ENCODE measurements around the gene SPATC1L. TPM values are rescaled to one million over a fixed set of nuclear protein-coding genes. Genes with fewer than 3 reads are reported as not detected.

The SPATC1L gene
- total RNA-seq, 1 experiment from 2014 or later: 36.0 TPM

- H3K27ac ChIP-seq (ENCODE audit: insufficient read length, low read depth, low read length): no peak overlapping the region
- no peaks in the 10 kb centered on the region for H4K20me1 ChIP-seq (ENCODE audit: control insufficient read depth, insufficient read depth, insufficient read length)
- H3K27me3 ChIP-seq (ENCODE audit: insufficient read depth, low read length): no peaks in the 10 kb centered on the region
- no peak overlapping the region for H3K4me2 ChIP-seq (ENCODE audit: insufficient read depth, insufficient read length, low read length)
- no peak overlapping the region for H3T11ph ChIP-seq (ENCODE audit: low read length)
- no peak overlapping the region for H4K91ac ChIP-seq (ENCODE audit: insufficient read length, low read depth, low read length)
- Mint-ChIP-seq H3K4me3 (no peak overlapping the region), H3K9me3 (no peaks in the 10 kb centered on the region), H3K36me3 (ENCODE audit: insufficient read depth in 1 of 3, low read depth in 3 of 3) (peaks cover 12 to 38% (median 34%) of the 10 kb centered on the region in 3 experiments), H3K4me1 (no peaks in the 10 kb centered on the region), H3K27me3 (ENCODE audit: low read depth) (no peaks in the 10 kb centered on the region), H3K27ac (peak overlapping the region in 2 of 3 experiments; percentile 48 to 70; a peak in 2 of 7 replicates)
- no peak overlapping the region for H3K23ac ChIP-seq (ENCODE audit: insufficient read length, low read depth, low read length)
- H2BK120ac ChIP-seq (ENCODE audit: low read depth, low read length, poor library complexity, severe bottlenecking): no peak overlapping the region
- H2AFZ ChIP-seq (ENCODE audit: low read length): no peak overlapping the region
- no peak overlapping the region for H2BK5ac ChIP-seq (ENCODE audit: insufficient read length, low read length)
- no peaks in the 10 kb centered on the region for H3K23me2 ChIP-seq (ENCODE audit: insufficient read length, low read depth, low read length, poor library complexity, severe bottlenecking)
- no peak overlapping the region for H4K8ac ChIP-seq (replicated peaks; ENCODE audit: insufficient read length, low read depth, low read length)
- no peak overlapping the region for H3K56ac ChIP-seq (ENCODE audit: insufficient read length, low read depth, low read length)
- no peak overlapping the region for H2BK15ac ChIP-seq (ENCODE audit: low read depth, low read length)
- no peaks in the 10 kb centered on the region for H3K4me1 ChIP-seq (ENCODE audit: insufficient read depth, low read length)
- no peak overlapping the region for H4K5ac ChIP-seq (ENCODE audit: insufficient read length, low read depth, low read length)
- no peaks in the 10 kb centered on the region for H3K79me1 ChIP-seq (ENCODE audit: insufficient read depth, low read depth, low read length, poor library complexity, severe bottlenecking)
- H2BK12ac ChIP-seq (ENCODE audit: insufficient read length, low read depth, low read length): no peak overlapping the region
- TF ChIP-seq CTCF (conservative IDR thresholded peaks at IDR 0.05): no peak
- no CpG with 5 or more reads among the region's 18 CpGs for WGBS (ENCODE audit: extremely low coverage, insufficient read length, low lambda C conversion rate)
- no peaks in the 10 kb centered on the region; the same call in 1 of the 2 replicates for H3K79me2 ChIP-seq (ENCODE audit: insufficient read depth, low read length)
- H3K9me3 ChIP-seq (ENCODE audit: control insufficient read depth, low read depth, low read length): no peaks in the 10 kb centered on the region
- no peak overlapping the region for H3K9ac ChIP-seq (ENCODE audit: extremely low read depth, insufficient read length, low read length)
- no peak overlapping the region for H3K4ac ChIP-seq (ENCODE audit: low read depth, low read length)
- no peak overlapping the region for H2BK20ac ChIP-seq (ENCODE audit: low read depth, low read length, poor library complexity, severe bottlenecking)
- H3K14ac ChIP-seq (ENCODE audit: insufficient read depth, low read length): no peak overlapping the region
- H3K18ac ChIP-seq (ENCODE audit: insufficient read length, low read depth, low read length): no peak overlapping the region
- H2AK5ac ChIP-seq (ENCODE audit: insufficient read length, low read length): no peak overlapping the region
- no peak for DNase-seq
These were observed 28.6 kb upstream of the SPATC1L start for GRCh38 chr21:46212721-46213484.

Measured in H9 (cell line).